Measurements from ENCODE around the gene ITGA2B.

DNA sequence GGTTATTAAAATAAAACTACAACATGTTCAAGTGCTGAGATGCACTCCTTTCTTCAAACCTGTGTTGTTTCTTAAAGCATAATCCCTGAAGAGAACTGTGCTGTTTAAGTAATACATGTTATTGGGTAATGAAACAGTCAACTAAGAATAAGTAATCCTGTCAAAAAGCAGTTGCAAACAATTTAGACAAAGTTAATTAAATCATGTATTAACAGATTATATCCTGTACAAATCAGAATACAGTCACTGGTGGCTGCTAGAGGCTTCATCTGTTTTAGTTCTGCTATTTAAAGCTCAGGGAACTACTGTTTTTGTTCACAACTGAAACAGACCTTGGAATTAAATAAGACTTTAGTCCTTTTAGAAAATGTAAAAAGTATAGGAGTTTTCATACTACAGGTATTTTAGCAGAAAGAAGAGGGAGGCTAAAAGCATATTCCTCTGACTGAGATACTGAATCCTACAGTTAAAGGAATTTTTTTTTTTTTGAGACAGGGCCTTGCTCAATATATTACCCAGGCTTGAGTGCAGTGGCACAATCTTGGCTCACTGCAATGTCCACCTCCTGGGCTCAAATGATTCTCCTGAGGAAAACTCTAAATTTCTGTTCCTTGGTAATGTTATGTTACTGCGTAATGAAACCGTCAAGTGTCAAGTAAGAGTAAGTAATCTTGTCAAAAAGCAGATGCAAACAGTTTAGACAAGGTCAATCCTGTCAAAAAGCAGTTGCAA, 27.3 kb upstream of the ITGA2B start:
- TF ChIP-seq CTCF (optimal IDR thresholded peaks at IDR 0.05 in 1 of 3, IDR thresholded peaks at IDR 0.05 in 1 of 3, conservative IDR thresholded peaks at IDR 0.05 in 1 of 3; ENCODE audit: extremely low read depth in 1 of 3, insufficient read depth in 2 of 3, low read length in 3 of 3): no peak
- no peak for TF ChIP-seq EZH2 (IDR thresholded peaks at IDR 0.05; ENCODE audit: low read length)
